Measurements from ENCODE around the gene RNF11.

DNA sequence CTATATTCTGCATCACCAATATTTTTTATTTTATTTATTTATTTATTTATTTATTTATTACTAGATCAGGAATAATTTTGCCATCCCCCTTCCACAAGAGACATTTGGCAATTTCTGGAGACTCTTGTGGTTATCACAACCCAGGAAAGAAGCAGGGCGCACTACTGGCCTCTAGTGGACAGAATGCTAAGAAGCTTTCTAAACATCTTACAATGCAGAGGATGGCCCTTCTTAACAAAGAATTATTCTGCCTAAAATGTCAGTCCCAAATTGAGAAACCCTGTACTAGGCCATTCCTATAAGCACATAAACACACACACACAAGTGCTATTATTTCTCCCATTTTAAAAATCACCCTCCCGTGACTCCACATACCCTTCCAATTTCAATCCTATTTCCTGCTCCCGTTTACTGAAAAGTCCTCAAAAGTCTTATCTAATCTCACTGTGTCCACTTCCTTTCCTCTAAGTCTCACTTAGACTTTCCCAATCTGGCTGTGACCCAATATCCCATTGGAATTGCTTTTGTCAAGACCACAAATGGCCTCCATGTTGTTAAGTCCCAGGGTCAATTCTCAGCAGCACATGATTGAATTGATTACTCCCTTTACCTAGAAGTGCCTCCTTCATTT, 43.7 kb upstream of the RNF11 start:
- TF ChIP-seq POLR2A (IDR thresholded peaks at IDR 0.05), result no peak
- TF ChIP-seq, protein P1, sequence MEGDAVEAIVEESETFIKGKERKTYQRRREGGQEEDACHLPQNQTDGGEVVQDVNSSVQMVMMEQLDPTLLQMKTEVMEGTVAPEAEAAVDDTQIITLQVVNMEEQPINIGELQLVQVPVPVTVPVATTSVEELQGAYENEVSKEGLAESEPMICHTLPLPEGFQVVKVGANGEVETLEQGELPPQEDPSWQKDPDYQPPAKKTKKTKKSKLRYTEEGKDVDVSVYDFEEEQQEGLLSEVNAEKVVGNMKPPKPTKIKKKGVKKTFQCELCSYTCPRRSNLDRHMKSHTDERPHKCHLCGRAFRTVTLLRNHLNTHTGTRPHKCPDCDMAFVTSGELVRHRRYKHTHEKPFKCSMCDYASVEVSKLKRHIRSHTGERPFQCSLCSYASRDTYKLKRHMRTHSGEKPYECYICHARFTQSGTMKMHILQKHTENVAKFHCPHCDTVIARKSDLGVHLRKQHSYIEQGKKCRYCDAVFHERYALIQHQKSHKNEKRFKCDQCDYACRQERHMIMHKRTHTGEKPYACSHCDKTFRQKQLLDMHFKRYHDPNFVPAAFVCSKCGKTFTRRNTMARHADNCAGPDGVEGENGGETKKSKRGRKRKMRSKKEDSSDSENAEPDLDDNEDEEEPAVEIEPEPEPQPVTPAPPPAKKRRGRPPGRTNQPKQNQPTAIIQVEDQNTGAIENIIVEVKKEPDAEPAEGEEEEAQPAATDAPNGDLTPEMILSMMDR (IDR thresholded peaks at IDR 0.05), result peak; percentile 53 to 88 (median 77)
